ENCODE data around the gene RNF166. TPM values are rescaled to one million over a fixed set of nuclear protein-coding genes. Genes with fewer than 3 reads are reported as not detected.

The RNF166 gene
- total RNA-seq, 1 experiment from 2014 or later: 46.2 TPM

GRCh38 chr16:88662843-88663606, 43.2 kb downstream of the RNF166 start, which contains the start of gene MVD (continued):
- no peak for TF ChIP-seq CREB1 (CRISPR knock-in tag; IDR thresholded peaks at IDR 0.05)
- no peak for TF ChIP-seq ZSCAN18 (CRISPR knock-in tag; IDR thresholded peaks at IDR 0.05)
- TF ChIP-seq AR (CRISPR knock-in tag; IDR thresholded peaks at IDR 0.05): no peak
- no peak for TF ChIP-seq ZBTB21 (CRISPR knock-in tag; IDR thresholded peaks at IDR 0.05; ENCODE audit: borderline replicate concordance)
- 0 out of 2 replicates have a peak, but pooled peaks have one; percentile 24 for TF ChIP-seq TCF7 (CRISPR knock-in tag; IDR thresholded peaks at IDR 0.05; ENCODE audit: low read depth)
- TF ChIP-seq, protein P1, sequence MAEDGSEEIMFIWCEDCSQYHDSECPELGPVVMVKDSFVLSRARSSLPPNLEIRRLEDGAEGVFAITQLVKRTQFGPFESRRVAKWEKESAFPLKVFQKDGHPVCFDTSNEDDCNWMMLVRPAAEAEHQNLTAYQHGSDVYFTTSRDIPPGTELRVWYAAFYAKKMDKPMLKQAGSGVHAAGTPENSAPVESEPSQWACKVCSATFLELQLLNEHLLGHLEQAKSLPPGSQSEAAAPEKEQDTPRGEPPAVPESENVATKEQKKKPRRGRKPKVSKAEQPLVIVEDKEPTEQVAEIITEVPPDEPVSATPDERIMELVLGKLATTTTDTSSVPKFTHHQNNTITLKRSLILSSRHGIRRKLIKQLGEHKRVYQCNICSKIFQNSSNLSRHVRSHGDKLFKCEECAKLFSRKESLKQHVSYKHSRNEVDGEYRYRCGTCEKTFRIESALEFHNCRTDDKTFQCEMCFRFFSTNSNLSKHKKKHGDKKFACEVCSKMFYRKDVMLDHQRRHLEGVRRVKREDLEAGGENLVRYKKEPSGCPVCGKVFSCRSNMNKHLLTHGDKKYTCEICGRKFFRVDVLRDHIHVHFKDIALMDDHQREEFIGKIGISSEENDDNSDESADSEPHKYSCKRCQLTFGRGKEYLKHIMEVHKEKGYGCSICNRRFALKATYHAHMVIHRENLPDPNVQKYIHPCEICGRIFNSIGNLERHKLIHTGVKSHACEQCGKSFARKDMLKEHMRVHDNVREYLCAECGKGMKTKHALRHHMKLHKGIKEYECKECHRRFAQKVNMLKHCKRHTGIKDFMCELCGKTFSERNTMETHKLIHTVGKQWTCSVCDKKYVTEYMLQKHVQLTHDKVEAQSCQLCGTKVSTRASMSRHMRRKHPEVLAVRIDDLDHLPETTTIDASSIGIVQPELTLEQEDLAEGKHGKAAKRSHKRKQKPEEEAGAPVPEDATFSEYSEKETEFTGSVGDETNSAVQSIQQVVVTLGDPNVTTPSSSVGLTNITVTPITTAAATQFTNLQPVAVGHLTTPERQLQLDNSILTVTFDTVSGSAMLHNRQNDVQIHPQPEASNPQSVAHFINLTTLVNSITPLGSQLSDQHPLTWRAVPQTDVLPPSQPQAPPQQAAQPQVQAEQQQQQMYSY (CRISPR knock-in tag; IDR thresholded peaks at IDR 0.05): no peak
- TF ChIP-seq, protein P2, sequence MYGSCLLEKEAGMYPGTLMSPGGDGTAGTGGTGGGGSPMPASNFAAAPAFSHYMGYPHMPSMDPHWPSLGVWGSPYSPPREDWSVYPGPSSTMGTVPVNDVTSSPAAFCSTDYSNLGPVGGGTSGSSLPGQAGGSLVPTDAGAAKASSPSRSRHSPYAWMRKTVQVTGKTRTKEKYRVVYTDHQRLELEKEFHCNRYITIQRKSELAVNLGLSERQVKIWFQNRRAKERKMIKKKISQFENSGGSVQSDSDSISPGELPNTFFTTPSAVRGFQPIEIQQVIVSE (CRISPR knock-in tag; IDR thresholded peaks at IDR 0.05; ENCODE audit: borderline replicate concordance): no peak
- peak; percentile 83; the same call in 1 of the 2 replicates for TF ChIP-seq MAX (CRISPR knock-in tag; IDR thresholded peaks at IDR 0.05)
- no peak for TF ChIP-seq FOXJ3 (CRISPR knock-in tag; IDR thresholded peaks at IDR 0.05; ENCODE audit: borderline replicate concordance)
- TF ChIP-seq, protein P3, sequence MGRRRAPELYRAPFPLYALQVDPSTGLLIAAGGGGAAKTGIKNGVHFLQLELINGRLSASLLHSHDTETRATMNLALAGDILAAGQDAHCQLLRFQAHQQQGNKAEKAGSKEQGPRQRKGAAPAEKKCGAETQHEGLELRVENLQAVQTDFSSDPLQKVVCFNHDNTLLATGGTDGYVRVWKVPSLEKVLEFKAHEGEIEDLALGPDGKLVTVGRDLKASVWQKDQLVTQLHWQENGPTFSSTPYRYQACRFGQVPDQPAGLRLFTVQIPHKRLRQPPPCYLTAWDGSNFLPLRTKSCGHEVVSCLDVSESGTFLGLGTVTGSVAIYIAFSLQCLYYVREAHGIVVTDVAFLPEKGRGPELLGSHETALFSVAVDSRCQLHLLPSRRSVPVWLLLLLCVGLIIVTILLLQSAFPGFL (CRISPR knock-in tag; IDR thresholded peaks at IDR 0.05; ENCODE audit: borderline replicate concordance): no peak
- TF ChIP-seq, protein P4, sequence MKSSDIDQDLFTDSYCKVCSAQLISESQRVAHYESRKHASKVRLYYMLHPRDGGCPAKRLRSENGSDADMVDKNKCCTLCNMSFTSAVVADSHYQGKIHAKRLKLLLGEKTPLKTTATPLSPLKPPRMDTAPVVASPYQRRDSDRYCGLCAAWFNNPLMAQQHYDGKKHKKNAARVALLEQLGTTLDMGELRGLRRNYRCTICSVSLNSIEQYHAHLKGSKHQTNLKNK (CRISPR knock-in tag; IDR thresholded peaks at IDR 0.05): no peak
- TF ChIP-seq RORB (CRISPR knock-in tag; IDR thresholded peaks at IDR 0.05): no peak
- no peak for TF ChIP-seq TEAD4 (CRISPR knock-in tag; IDR thresholded peaks at IDR 0.05)
- no peak for TF ChIP-seq STAT6 (CRISPR knock-in tag; conservative IDR thresholded peaks at IDR 0.05; ENCODE audit: low read depth)
- TF ChIP-seq HMGXB4 (CRISPR knock-in tag; IDR thresholded peaks at IDR 0.05): peak; percentile 59; the same call in 1 of the 2 replicates
- TF ChIP-seq ZNF219 (CRISPR knock-in tag; IDR thresholded peaks at IDR 0.05; ENCODE audit: borderline replicate concordance): no peak
- TF ChIP-seq NFYB (CRISPR knock-in tag; conservative IDR thresholded peaks at IDR 0.05; ENCODE audit: low read depth): peak; percentile 99
- no peak for TF ChIP-seq E2F4 (CRISPR knock-in tag; IDR thresholded peaks at IDR 0.05; ENCODE audit: borderline replicate concordance, low read depth)
- TF ChIP-seq ZNF671 (CRISPR knock-in tag; IDR thresholded peaks at IDR 0.05): no peak
- no peak for TF ChIP-seq RELA (CRISPR knock-in tag; IDR thresholded peaks at IDR 0.05; ENCODE audit: borderline replicate concordance)
- no peak for TF ChIP-seq NR3C1 (CRISPR knock-in tag; conservative IDR thresholded peaks at IDR 0.05; ENCODE audit: low read depth)

All from WTC11 (cell line).